Measurements from ENCODE around the gene GNAS.

The GNAS gene

DNA sequence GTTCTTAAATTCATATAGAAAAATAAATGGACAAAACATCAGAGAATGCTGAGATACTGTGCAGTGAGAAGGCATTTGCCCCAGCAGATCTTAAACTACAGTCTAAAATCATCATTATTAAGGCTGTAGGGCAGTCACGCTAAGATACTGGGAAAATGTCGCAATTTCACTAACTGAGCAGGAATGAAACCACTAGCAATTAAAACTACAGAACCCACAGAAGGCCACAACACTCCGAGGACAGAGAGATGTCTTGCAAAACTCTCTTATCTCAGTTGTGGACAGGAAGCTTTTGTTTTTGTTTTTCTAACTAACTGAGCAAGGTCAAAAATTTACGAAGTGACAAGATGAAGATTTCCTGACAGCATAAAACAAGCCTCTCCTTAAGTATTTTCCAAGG is 20.1 kb upstream of the GNAS start:
- in situ Hi-C loops (cut with HindIII; ENCODE audit: low pct_ligation_motif_present, low sequenced_read_pairs), result loop anchor here (25.0 kb wide), 1 partner anchor 170 kb away; the partner anchor contains the start of gene STX16
- H3K4me3 ChIP-seq (ENCODE audit: low read depth, low read length), result no peak overlapping the region
- no peak for DNase-seq
- H3K27me3 ChIP-seq (replicated peaks), result no peaks in the 10 kb centered on the region
- H3K36me3 ChIP-seq (replicated peaks), result no peaks in the 10 kb centered on the region
- H3K27ac ChIP-seq, result no peak overlapping the region
- TF ChIP-seq CTCF (IDR thresholded peaks at IDR 0.05; ENCODE audit: low read depth, low read length, missing control alignments), result no peak

DNA sequence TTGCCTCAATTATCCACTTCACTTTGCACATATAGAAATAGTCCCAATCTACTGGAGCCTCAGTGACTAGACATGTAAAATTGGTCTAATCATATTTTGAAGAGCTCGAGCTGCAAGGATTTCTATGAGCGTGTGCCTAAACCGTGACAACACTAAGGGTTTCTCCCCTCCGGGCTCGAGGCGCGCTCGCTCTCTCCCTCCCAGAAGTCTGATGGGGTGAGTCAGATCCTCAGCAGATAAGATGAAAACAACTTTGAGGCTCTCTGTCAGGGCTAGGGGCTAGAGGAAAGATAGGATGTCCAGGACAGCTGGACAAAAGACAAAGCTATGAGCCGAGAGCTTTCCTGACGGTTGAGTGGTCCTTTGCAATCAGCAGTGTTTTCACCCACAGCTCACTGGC is 18.6 kb upstream of the GNAS start:
- DNase-seq, result peak; percentile 52
- Histone ChIP-seq H3K27ac (no peak overlapping the region), H3K36me3 (replicated peaks) (no peaks in the 10 kb centered on the region), H3K4me3 (ENCODE audit: low read depth, low read length) (no peak overlapping the region), H3K27me3 (replicated peaks) (peaks cover 2% of the 10 kb centered on the region)
- in situ Hi-C loops (cut with HindIII; ENCODE audit: low pct_ligation_motif_present, low sequenced_read_pairs), result loop anchor here (25.0 kb wide), 1 partner anchor 172 kb away; the partner anchor contains the start of gene STX16
- TF ChIP-seq CTCF (IDR thresholded peaks at IDR 0.05; ENCODE audit: low read depth, low read length, missing control alignments), result no peak

DNA sequence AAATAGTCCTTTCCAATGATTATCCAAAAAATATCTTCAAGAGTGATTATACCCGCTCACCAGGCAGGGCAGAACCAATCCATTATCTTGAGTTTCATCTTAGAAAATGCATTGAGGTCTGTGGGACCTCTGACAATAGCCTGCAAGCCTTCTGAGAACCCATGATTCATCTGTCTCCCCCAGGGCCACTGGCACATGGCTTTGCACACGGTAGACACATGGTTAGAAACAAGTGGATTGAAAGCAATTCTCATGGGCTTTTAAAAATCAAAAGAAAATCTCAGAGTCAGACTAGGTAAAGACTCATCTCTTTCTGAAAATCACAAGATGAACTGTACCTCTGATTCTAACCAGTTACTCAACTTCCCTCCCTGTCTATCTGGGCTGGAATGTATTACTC is 17.3 kb upstream of the GNAS start:
- in situ Hi-C loops (cut with HindIII; ENCODE audit: low pct_ligation_motif_present, low sequenced_read_pairs), result loop anchor here (25.0 kb wide), 1 partner anchor 173 kb away; the partner anchor contains the start of gene STX16
- no peak for TF ChIP-seq CTCF (IDR thresholded peaks at IDR 0.05; ENCODE audit: low read depth, low read length, missing control alignments)
- Histone ChIP-seq H3K36me3 (replicated peaks) (no peaks in the 10 kb centered on the region), H3K27ac (no peak overlapping the region), H3K27me3 (replicated peaks) (peaks cover 14% of the 10 kb centered on the region), H3K4me3 (ENCODE audit: low read depth, low read length) (no peak overlapping the region)
- no peak for DNase-seq

DNA sequence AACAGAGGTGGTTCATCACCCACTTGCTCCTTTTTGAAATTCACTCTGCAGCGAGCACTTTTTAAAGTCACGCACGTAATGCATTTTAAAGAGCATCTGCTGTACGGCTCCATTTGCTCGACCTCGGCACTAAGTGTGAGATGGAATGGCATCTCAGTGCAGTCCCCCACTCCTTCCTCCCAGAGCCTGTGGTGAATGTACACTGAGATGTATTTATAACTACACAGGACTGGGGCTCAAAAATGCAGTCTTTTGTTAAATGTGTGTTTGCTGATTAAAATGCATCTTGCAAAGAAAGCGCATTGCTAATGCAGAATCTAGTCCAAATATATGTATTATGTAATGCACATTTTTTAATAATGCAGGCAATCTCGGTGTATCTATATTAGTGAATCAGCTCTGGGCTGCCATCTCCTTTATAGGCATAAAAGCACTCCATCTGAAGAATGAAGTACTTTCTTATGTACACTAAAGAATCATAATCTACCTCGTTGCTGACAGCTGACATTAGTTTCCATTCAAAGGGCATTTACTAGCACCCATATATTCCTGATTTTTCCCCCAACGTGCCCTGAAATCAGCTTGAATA is 15.8 kb upstream of the GNAS start:
- Histone ChIP-seq H3K36me3 (replicated peaks) (no peaks in the 10 kb centered on the region), H3K27me3 (replicated peaks) (peaks cover 24% of the 10 kb centered on the region), H3K27ac (no peak overlapping the region), H3K4me3 (ENCODE audit: low read depth, low read length) (no peak overlapping the region)
- in situ Hi-C loops (cut with HindIII; ENCODE audit: low pct_ligation_motif_present, low sequenced_read_pairs), result loop anchor here (25.0 kb wide), 1 partner anchor 174 kb away; the partner anchor contains the start of gene STX16
- DNase-seq, result no peak
- TF ChIP-seq CTCF (IDR thresholded peaks at IDR 0.05; ENCODE audit: low read depth, low read length, missing control alignments), result no peak

- in situ Hi-C loops (cut with HindIII; ENCODE audit: low pct_ligation_motif_present, low sequenced_read_pairs), result loop anchor here (25.0 kb wide), 1 partner anchor 175 kb away; the partner anchor contains the start of gene STX16
- no peak for DNase-seq
- TF ChIP-seq CTCF (IDR thresholded peaks at IDR 0.05; ENCODE audit: low read depth, low read length, missing control alignments), result no peak
- H3K4me3 ChIP-seq (ENCODE audit: low read depth, low read length), result no peak overlapping the region
- H3K36me3 ChIP-seq (replicated peaks), result no peaks in the 10 kb centered on the region
- H3K27me3 ChIP-seq (replicated peaks), result peaks cover 29% of the 10 kb centered on the region
- H3K27ac ChIP-seq, result no peak overlapping the region
Observed at GRCh38 chr20:58837717-58838116, 14.8 kb upstream of the GNAS start.

DNA sequence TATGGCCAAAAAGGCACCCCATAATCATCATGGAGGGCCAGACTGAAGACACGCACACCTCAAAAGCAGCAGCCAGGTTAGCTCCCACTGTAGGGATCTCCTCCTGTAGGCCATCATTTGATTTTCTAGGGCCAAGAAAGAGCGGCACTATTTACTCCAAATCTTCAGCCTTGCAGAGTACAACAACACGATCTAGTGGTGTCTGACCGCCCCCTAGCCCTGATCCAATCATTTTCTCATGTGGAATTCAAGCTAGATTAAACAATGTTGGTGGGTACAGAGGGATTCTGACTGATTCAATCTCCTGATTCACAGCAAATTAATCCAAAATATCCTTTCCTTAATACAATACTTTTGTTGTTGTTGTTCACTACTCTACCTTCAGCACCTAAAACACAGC is 14.3 kb upstream of the GNAS start:
- no peak for DNase-seq
- in situ Hi-C loops (cut with HindIII; ENCODE audit: low pct_ligation_motif_present, low sequenced_read_pairs), result loop anchor here (25.0 kb wide), 1 partner anchor 176 kb away; the partner anchor contains the start of gene STX16
- no peaks in the 10 kb centered on the region for H3K36me3 ChIP-seq (replicated peaks)
- no peak overlapping the region for H3K27ac ChIP-seq
- peaks cover 31% of the 10 kb centered on the region for H3K27me3 ChIP-seq (replicated peaks)
- H3K4me3 ChIP-seq (ENCODE audit: low read depth, low read length), result no peak overlapping the region
- TF ChIP-seq CTCF (IDR thresholded peaks at IDR 0.05; ENCODE audit: low read depth, low read length, missing control alignments), result peak; percentile 12

Measured in brain microvascular endothelial cell (primary cell).